ENCODE data around the gene CHST6.
"Not testable (repeated sequence)": the region's sequence is repeated elsewhere in the genome, so short reads cannot be mapped to it uniquely, and the experiment has no call there.

CHST6 gene

DNA sequence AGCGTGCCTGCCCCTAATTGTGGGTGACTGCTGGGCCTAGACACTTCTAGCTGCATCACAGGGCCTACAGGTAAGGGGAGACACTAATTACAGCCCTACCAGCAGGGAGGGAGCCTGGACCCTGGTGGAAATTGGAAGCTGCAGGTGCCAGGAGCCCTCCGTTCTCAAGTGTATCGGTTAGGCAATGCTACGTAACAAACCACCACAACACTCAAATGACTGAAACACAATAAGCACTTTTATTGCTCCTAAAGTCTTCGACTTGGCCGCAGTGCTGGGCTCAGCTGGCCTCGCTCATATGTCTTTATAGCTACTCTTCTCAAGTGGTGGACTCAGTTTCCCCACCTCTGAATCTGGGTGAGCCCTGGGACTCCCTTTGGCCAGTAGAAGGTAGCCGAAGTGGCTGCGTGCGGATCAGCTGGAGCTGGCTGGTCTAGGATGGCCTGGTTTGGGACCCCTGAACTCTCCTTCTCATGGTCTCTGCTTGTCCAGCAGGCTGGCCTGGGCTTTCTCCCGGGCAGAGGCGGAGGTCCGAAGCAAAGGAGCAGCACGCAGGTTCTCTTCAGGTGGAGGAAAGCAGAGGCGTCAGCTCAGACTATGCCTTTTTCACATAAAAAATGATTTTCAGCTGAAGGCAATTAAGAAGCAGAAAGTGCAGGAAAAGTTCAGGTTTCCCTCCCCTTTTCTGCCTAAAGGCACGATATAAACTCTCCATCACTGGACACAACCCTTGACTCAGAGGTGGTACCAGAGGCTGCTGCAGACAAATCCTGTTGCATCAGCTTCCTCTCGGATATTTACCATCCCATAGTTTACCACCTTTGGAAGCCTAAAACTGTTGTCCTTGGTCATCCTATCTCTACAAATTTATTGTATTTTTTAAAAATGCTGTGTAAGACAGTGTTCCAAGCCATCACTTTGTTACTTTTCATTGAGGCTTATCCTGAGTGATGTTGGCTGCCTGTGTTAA lies 22.0 kb downstream of the CHST6 start:
- DNase-seq = no peak

DNA sequence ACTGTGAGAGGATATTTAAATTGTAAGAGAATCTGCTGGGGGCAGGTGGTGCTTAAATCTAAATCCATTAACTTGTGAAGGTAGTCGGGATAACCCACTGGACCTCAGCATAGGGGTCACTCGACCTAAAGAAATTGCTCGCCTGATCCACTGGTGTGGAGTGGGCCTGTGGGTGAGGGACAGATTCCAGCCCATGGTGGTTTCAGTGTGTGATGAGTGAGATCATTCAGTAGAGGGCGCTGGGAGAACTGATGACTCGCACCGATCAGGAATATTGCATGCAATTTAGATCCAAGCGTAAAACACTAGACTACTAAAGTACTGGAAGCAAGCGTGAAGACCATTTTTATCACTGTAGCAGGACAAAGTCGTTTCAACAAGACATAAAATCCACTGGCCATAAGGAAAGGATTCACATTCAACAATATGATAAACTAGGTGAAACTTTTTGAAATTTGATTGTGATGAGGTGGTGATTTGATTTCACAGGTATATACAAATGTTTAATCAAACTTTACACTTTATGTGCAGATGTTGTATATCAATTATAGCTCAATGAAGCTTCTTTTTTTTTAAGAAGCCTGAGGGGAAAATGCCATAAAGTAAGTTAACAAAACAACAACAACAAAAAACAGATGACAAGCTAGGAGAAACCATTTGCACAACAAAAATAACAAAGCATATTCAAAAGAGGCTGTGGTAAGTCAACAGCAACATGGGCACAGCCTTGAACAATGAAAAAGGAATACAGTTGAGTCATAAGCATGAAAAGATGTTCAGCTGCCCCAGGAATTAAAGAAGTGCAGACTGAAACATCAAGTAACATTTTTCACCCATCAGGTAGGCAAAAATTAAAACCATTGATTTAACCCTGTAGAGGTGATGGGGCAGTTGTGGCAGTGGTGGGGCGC lies 23.3 kb downstream of the CHST6 start:
- DNase-seq = peak; percentile 83

DNA sequence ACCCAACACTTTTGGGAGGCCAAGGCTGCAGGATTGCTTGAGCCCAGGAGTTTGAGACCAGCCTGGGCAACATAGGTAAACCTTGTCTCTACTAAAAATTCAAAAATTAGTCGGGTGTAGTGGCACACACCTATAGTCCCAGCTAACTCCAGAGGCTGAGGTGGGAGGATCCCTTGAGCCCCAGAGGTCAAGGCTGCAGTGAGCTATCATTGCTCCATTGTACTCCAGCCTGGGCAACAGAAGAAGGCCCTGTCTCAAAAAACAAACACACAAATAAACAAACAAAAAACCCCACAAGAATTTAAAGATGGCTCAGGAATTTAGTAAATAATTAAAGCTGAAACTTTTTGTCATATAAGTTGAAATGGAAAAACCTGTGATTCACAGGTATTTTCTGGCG lies 28.5 kb downstream of the CHST6 start:
- no peak for DNase-seq

DNA sequence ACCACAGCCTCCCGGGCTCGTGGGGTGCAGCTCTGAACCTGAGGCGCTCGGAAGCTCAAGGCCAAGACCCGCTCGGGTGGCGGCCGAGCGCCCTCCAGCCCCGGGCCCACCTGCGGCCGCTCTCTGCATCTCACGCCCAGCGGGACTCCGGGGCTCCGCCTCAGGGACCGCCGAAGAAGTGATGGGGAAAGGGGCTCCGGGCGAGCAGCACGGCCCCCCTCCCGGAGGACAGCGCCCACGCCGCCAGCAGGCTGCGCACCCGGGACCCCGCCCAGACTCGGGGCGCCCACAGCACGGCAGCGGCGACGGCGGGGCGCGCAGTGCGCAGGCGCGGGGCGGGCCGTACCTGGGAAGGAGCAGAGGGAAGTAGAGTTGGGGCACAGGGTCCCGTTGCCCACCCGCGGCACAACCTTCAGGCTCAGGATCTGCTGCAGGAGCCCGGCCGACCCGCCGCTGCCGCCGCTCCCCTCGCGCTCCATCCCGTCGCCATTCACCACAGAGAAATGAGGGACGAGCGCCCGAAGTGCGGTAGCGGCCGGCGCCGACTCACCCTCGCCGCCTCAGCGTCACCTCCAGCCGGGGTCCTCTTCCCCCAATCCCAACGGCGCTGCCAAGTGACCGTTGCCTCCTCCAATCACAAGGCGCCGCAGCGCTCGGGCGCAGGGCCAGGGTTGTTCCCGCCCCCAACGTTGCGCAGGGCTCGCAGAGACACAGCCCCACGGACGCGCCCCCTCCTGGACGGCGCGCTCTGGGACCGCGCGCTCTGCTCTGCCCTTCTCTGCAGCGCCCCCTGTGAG lies 30.9 kb downstream of the CHST6 start, which contains the start of gene TMEM170A:
Gene TMEM170A (minus strand): TSS at position 568 of the 797 bp plus-strand sequence. CDS start 89 bp downstream, at position 479.
- DNase-seq = peak; percentile 99

DNA sequence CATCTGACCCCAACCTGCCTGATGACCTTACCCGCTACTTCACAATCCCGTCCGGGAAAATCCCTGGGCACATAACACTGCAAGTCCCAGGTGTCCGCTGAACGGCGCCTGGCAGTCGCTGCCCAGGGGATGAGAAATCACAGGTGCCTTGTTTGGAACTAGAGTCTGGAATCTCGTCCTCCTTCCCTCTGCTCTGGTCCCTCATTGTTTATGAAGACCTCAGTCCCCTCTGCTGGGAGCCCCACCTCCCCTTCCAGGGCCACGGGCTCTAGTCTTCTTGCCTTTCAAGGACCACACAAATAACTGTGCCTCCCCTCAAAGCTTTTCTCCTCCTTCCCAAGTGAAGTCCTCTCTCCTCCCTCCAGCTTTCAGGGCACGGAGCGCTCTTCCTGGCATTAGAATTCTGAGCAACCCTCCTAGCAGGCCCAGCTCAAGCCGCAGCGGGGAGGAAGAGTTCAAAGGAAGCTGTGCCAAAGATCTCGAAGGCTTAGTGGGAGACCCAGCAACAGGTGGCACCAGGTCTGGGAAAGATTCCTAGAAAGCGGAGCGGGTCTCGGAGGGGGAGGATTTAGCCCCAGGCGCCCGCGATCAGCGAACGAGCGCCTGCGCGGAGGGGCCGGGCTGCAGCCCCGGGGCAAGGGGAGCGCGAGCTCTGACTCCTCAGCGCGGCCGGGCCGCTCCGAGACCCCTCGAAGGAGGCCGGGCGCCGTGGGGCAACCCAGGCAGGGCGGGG lies 31.7 kb downstream of the CHST6 start:
- peak; percentile 32 for DNase-seq

DNA sequence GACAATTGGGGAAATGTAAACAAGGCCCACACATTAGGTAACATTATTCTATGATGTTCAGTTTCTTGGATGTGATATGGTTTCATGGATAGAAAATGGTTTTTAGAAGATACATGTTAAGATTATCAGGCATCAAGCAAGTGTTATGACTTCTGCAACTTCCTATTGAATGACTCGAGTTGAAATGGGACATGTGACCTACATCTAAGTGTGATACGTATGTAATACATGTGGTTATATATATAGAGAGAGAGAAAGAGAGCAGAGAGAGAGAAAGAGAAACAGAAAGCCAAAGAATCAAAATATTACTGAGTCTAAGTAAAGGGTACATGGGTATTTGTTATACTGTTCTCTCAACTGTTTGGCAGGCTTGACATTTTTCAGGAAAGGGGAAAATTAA lies 32.4 kb downstream of the CHST6 start:
- no peak for DNase-seq

DNA sequence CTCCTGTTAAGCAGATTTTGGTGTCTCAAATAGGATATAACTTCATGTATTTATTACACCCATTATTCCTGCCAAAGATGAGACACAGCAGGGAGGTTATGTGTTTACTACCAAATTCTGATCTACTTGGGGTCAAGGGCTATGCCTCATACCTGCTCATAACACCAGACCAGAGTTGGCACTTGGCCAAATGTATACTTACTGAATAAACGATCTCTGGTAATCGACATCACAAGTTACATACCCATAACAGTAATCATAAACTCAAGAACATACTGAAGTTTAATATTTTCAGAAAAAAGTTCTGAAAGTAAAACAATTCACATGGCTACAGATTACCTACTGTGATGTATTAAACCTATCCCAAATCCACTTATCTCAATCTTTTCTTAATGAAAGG lies 33.7 kb downstream of the CHST6 start:
- DNase-seq = no peak

DNA sequence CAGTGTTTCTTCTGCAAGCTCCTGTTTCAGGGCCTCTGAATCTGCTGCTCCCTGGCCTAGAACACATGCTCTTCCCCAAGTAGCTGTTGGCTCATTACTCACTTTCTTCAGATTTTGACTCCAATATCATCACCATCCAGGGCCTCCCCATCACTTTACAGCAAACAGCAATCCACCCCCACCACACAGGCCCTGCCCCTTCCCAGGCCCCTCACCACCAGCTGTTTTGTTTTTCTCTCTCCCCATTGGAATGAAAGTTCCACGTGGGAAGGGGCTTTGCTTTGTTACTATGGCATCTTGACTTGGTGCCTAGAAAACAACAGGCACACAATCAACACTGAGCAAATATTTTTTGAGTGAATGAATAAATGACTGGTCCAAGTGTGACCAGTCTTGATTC lies 34.8 kb downstream of the CHST6 start:
- DNase-seq = no peak

DNA sequence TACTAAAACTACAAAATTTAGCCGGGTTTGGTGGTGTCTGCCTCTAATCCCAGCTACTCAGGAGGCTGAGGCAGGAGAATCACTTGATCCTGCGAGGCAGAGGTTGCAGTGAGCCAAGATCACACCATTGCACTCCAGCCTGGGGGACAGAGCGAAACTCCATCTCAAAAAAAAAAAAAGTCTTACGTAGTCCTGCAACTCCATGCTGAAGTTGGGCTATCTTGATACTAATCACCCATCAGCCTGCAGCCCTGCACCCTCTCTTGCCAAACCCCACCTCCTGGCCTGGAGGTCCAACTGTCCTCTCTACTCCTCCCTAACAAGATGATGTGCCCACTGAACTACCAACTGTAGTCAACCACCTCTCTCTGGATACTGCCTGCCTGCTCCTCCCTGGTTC lies 35.5 kb downstream of the CHST6 start:
- DNase-seq = no peak

DNA sequence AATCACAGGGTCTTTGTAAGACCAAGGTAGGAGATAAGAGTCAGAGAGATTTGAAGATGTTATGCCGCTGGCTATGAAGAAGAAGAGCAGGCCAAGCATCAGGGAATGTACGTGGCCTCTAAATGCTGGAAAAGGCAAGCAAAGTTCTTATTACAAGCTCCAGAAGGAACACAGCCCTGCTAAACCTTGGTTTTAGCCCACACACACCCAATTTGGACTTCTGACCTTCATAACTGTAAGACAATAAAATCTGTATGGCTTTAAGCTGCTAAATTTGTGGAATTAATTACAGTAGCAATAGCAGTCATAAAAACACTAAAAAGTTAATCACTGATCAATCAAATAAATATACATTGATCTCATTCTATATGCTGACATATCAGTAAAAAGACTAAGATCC lies 36.8 kb downstream of the CHST6 start:
- no peak for DNase-seq

DNA sequence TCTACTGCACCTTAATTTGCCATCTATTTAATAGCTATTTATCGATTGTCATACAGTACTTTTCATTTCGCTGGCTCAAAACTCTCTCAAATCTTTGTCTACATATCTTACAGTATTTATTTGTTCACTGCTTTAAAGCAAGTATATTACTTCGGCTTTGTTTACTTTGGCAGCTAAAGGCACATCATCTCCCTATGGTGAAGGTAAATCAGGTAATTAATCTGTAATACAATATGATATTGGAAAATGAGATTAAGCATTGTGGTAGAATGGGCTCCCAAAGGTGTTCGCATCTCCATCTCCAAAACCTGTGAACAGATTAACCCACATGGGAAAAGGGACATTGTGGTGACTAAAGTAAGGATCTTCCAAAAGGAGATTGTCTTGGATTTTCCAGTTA lies 37.2 kb downstream of the CHST6 start:
- no peak for DNase-seq

DNA sequence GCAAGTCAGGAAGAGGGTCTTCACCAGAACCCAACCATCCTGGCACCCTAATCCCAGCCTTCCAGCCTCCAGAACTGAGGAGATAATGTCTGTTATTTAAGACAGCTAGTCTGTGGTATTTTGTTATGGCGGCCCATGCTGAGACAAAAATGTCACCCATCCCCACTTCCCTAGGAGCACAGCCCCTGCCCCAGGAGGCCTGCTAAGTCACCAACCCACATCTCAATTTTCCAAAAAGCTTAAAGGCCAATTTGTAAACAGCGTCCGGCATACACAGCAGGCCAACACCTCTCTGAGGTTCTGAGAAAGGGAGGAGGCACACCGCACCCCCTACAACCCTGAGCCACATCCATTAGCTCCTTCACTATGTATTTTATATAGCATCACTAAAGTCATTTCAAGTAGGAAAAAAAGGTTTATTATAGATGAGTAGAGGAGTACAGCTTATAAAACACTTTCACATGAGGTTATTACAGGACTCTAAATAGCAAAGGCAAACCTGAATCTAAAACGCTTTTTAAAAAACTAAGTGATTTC lies 37.7 kb downstream of the CHST6 start:
- DNase-seq = no peak

DNA sequence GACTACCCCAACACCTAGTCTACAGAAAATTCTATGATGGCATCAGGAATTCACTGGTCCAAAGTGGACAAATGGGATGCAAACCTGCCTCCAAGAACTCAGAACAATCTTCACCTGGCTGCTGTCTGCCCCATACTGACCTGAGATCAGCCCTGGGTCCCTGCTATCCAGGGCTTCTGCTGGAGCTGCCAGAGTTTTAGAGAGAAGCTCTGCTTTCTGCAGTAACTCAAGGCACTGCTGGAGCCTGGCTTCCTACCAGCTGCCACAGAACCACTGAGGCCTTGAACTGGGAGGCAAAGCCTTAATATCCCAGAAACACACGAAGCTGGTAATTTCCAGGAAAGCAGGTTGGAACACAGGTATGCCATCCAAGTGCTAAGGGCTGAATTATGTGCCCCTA lies 38.3 kb downstream of the CHST6 start:
- no peak for DNase-seq

DNA sequence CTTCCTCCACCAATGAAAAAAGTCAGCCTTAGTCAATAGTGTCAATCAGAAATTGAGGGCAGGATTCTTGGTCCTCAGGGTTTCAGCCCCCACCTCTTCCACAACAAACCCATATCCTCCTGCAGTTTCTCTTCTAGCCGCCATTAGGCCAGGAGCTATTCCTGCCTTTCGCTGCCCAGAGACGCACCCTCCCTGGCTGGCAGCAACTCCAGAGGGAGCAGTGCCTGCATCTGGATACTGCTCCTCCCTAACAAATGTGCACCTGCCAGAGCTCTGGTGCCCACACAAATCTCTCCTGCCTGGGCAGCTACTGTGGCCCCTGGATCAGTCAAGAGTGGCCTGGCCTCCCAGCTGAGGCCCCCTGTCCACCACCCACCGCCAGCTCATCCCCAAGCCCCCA lies 38.8 kb downstream of the CHST6 start:
- not testable (repeated sequence) for DNase-seq

DNA sequence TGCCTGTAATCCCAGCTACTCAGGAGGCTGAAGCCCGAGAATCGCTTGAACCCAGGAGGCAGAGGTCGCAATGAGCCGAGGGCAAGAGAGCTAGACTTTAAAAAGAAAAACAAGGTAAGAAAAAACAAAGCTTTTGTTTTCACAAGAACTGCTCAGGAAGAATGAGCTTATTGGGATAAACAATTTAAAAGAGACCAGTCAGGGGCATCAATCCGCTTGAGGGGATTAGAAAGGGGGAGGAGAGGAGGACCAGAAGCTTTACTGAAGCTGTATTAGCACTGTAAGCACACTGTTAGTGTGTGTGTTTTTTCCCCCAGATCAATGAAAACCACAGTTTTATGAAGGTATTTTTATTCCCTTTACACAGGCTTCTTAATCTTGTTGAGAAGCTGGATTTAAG lies 39.6 kb downstream of the CHST6 start:
- DNase-seq = no peak

DNA sequence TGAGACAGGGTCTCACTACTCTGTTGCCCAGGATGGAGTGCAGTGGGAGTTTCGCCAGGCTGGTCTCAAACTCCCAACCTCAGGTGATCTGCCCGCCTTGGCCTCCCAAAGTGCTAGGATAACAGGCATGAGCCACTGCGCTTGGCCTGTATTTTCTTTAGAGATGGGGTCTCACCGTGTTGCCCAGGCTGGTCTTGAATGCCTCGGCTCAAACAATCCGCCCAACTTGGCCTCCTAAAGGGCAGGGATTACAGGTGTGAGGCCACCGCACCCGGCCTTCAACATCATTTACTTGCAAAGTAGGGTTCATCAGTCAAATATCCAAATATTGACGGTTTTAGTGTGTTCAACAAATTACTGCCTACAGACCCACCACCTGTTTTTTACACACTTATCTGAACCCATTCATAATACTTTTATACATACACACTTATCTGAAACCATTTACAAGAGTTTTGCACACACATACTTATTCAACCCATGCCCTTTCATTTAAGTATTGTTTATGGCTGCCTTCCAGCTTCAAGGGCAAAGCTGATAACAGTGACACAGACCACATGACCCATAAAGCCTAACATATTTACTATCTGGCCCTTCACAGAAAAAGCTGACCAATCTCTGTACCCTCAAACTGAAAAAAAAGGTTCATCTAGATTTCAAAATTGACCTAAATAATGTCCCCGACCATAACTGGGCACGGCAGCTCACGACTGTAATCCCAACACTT lies 42.6 kb downstream of the CHST6 start:
- no peak for DNase-seq

DNA sequence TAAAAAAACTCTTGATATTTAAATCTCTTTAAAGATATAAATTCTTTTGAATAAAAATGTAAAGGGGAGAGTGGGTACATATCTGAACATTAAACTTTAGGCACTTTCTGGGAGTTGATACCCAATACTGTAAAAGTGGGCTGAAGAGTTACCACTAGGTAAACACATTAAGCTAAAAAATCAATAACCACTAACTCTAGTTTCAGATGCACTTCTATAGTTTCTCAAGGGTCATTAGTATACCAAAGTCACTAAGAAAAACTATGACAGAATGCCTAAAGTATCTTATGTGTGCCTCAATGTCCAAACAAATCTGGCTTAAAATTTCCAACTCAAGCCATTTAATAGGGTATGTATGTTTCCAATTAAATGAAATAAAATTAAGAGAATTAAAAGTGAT lies 48.8 kb downstream of the CHST6 start:
- no peak for DNase-seq

DNA sequence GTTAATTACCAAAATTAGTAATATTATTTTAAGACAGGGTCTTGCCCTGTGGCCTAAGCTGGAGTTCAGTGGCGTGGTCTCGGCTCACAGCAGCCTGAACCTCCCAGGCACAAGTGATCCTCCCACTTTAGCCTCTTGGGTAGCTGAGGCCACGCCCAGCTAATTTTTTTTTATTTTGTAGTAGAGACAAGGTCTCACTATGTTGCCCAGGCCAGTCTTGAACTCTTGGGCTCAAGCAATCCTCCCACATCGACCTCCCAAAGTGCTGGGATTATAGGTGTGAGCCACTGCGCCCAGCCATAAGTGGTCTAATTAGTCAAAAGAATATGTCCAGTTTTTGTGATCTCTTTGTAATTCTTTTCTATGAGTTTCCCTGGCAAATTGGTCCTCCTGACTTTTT lies 49.9 kb downstream of the CHST6 start:
- DNase-seq = no peak

DNA sequence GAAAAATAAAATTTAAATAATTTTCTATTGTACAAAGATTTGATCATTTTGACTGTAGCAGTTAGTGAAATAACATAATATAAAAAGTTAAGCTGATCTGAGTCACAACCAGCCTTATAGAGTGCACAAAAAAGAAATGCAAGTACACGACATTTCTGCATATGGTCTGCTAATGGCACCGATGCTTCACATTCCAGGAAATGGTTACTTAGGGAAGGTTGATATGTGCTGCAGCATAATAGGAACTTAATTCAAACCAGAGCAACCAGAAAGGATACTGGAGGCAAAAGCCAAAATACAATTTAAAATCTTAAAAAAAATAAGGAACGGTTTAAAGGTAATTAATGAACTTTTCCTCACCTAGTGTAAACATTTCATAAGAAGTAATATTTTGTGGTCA lies 51.9 kb downstream of the CHST6 start:
- no peak for DNase-seq

DNA sequence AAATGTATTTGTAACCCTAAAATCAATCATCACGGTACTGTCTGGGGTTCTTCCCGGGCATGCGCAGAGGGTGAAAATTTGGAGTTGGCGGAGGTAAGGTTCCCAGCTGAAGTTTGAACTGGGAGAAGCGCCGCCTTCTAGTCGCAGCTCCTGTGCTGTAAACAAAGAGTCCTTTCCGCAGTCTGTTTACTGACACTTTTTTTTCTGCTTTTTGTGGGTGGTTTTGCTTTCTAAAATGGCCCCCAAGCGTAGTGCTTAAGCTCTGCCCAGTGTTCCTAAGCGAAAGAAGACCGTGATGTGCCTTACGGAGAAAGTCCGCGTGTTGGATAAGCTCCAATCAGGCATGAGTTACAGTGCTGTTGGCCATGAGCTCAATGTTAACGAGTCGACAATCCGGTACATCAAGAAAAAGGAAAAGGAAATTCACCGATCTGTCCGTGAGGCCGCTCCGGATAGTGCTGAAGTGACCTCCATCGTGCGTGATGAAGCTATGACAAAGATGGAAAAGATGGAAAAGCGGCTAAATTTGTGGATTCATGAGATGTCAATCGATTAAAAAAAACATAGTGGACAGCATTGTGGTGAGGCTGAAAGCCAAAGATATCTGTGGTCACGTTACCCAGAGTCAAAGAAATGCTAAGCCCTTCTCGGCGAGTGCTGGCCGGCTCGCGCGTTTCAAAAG lies 61.4 kb downstream of the CHST6 start:
- peak; percentile 87 for DNase-seq

All from midbrain (tissue), 1 donor.